ENCODE data around the gene AATF. TPM values are rescaled to one million over a fixed set of nuclear protein-coding genes. Genes with fewer than 3 reads are reported as not detected.
A peak's percentile ranks its signal among the peaks of the same experiment; 100 is the strongest.

Gene AATF
- total and polyA plus RNA-seq, 9 of the 15 experiments (the other 6 are each of a cell fraction or from before 2014, with no cell fraction given), result 34.5 to 133 (median 90.1) TPM

- Histone ChIP-seq H4K20me1 (replicated peaks; ENCODE audit: control insufficient read depth, insufficient read depth, low read length) (0 out of 2 replicates have a peak, but pooled peaks cover 4% of the 10 kb centered on the region), H3K9ac (ENCODE audit: insufficient read depth in 1 of 2, low read depth in 2 of 2, low read length in 2 of 2) (peak overlapping the region in 1 of 2 experiments; percentile 72; a peak in 2 of 4 replicates), H3K9me1 (ENCODE audit: control insufficient read depth, insufficient read depth, low read length) (no peaks in the 10 kb centered on the region), H3K9me3 (replicated peaks; ENCODE audit: control insufficient read depth, insufficient read depth, low read depth, low read length) (no peaks in the 10 kb centered on the region), H3K4me2 (ENCODE audit: insufficient read depth, low read length) (no peak overlapping the region), H2AFZ (ENCODE audit: low read depth, low read length) (peak overlapping the region; percentile 35), H3K79me2 (ENCODE audit: control insufficient read depth, insufficient read depth, low read length) (no peaks in the 10 kb centered on the region), H3K27me3 (ENCODE audit: control insufficient read depth in 2 of 2, insufficient read depth in 2 of 2, low read length in 2 of 2) (no peaks in the 10 kb centered on the region; a peak in 1 of 5 replicates), H3K27ac (ENCODE audit: extremely low read depth, low read depth, low read length) (peak overlapping the region; percentile 15; the same call in 2 of the 3 replicates), H3K36me3 (ENCODE audit: control insufficient read depth, insufficient read depth, low read length) (no peaks in the 10 kb centered on the region), H3K4me3 (no peak overlapping the region), H3K4me1 (replicated peaks in 1 of 2; ENCODE audit: control insufficient read depth in 2 of 2, insufficient read depth in 2 of 2, low read length in 2 of 2) (peaks cover 16 to 21% of the 10 kb centered on the region in 2 experiments)
- FAIRE-seq (no peak), DNase-seq (ENCODE audit: extremely low read depth in 1 of 4, low spot score in 3 of 4) (peak; percentile 50 to 79 (median 68)), ATAC-seq (peak; percentile 79)
- ChIA-PET POLR2A (interaction anchor here (0.6 to 0.7 kb wide), 2 partner anchors 340 to 1351 kb away, joined by 3 to 4 read pairs; no protein-coding TSS in a partner anchor), CTCF (ENCODE audit: low intra/inter-chr PET ratio) (no interaction called here)
- intact Hi-C loops (cut with micrococcal nuclease) (no loop called here), in situ Hi-C loops (cut with MboI) (no loop called here)
- WGBS (ENCODE audit: insufficient coverage, low coverage, missing lambda C conversion rate), result 44% methylated on average over 11 of the region's 18 CpGs
- BruUV-seq (replicated peaks), result no TSS peak
- TF ChIP-seq NCOA6 (IDR thresholded peaks at IDR 0.05) (0 out of 2 replicates have a peak, but pooled peaks have one; percentile 26), ETV5 (CRISPR knock-in tag; IDR thresholded peaks at IDR 0.05; ENCODE audit: low read depth) (no peak), ZNF316 (IDR thresholded peaks at IDR 0.05) (peak; percentile 90), ZNF561 (CRISPR knock-in tag; conservative IDR thresholded peaks at IDR 0.05) (no peak), CBX8 (IDR thresholded peaks at IDR 0.05; ENCODE audit: borderline replicate concordance, extremely low read depth, low read depth, low read length, poor library complexity, severe bottlenecking) (no peak), GABPB1 (CRISPR knock-in tag; IDR thresholded peaks at IDR 0.05) (no peak), PBX2 (CRISPR knock-in tag; IDR thresholded peaks at IDR 0.05; ENCODE audit: low read depth) (no peak), PBX2 (tag; conservative IDR thresholded peaks at IDR 0.05; ENCODE audit: low read depth) (peak; percentile 86), ZNF551 (CRISPR knock-in tag; IDR thresholded peaks at IDR 0.05) (no peak), YY1 (IDR thresholded peaks at IDR 0.05; ENCODE audit: borderline replicate concordance in 1 of 3, control insufficient read depth in 1 of 3, extremely low read depth in 1 of 3, insufficient read depth in 3 of 3, insufficient read length in 1 of 3, insufficient replicate concordance in 2 of 3, low read depth in 1 of 3, low read length in 2 of 3) (no peak), SMAD1 (IDR thresholded peaks at IDR 0.05; ENCODE audit: low read depth, low read length, partially characterized antibody) (no peak), ARNT (IDR thresholded peaks at IDR 0.05) (0 out of 4 replicates have a peak, but pooled peaks of 1 of the 2 experiments have one; percentile 20), CXXC5 (CRISPR knock-in tag; IDR thresholded peaks at IDR 0.05) (0 out of 2 replicates have a peak, but pooled peaks have one; percentile 29), ZNF589 (CRISPR knock-in tag; IDR thresholded peaks at IDR 0.05; ENCODE audit: low read depth) (no peak), PKNOX1 (IDR thresholded peaks at IDR 0.05) (peak; percentile 64), PTTG1 (tag; IDR thresholded peaks at IDR 0.05; ENCODE audit: low read depth) (no peak), NFIC (IDR thresholded peaks at IDR 0.05) (peak; percentile 31; the same call in 1 of the 2 replicates)
Observed at GRCh38 chr17:36920032-36921005, 28.4 kb upstream of the AATF start.
